DND-41 (cell line): ENCODE results near the gene PLA2G4E.

Experiments used
- EZH2 ChIP-seq: IDR thresholded peaks from 3 replicates; pipeline ENCODE4 v1.6.1; 2012; ENCODE audit warnings: borderline replicate concordance, low read depth, mild to moderate bottlenecking, moderate library complexity, low read length, inconsistent platforms; ENCODE audit not compliant: severe bottlenecking
- TF ChIP-seq, protein P1 (sequence below): IDR thresholded peaks from 2 replicates; pipeline ENCODE4 v1.5.1; 2012; ENCODE audit warnings: borderline replicate concordance, low read length, moderate library complexity, mild to moderate bottlenecking; ENCODE audit not compliant: poor library complexity, severe bottlenecking; ENCODE audit errors: extremely low read depth

GRCh38 chr15:41966920-41967465, 53.8 kb downstream of the PLA2G4E start:
- TF ChIP-seq, protein P1, sequence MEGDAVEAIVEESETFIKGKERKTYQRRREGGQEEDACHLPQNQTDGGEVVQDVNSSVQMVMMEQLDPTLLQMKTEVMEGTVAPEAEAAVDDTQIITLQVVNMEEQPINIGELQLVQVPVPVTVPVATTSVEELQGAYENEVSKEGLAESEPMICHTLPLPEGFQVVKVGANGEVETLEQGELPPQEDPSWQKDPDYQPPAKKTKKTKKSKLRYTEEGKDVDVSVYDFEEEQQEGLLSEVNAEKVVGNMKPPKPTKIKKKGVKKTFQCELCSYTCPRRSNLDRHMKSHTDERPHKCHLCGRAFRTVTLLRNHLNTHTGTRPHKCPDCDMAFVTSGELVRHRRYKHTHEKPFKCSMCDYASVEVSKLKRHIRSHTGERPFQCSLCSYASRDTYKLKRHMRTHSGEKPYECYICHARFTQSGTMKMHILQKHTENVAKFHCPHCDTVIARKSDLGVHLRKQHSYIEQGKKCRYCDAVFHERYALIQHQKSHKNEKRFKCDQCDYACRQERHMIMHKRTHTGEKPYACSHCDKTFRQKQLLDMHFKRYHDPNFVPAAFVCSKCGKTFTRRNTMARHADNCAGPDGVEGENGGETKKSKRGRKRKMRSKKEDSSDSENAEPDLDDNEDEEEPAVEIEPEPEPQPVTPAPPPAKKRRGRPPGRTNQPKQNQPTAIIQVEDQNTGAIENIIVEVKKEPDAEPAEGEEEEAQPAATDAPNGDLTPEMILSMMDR = no peak
- no peak for TF ChIP-seq EZH2
